DMS53 treated with DMSO at 0.1 percent for 48 hours (cell line): Measurements from ENCODE around the gene EPN2.

Experiments used
- DNase-seq: peaks from one replicate; lab custom pipeline; 2025; ENCODE audit not compliant: unreplicated experiment; lab: John Stamatoyannopoulos, UW

Gene EPN2

GRCh38 chr17:19378416-19379360 is 141.5 kb downstream of the EPN2 start, which contains the start of gene MAPK7:
Gene MAPK7 (plus strand): TSS chr17:19378498. CDS start chr17:19378901, 403 bp downstream.
- no peak for DNase-seq

- DNase-seq, result no peak
These were observed 142.3 kb downstream of the EPN2 start for GRCh38 chr17:19379361-19380065.

- no peak for DNase-seq
These were observed 143.5 kb downstream of the EPN2 start for GRCh38 chr17:19380481-19381301.

- DNase-seq, result no peak
These were observed 144.2 kb downstream of the EPN2 start for GRCh38 chr17:19381361-19381740.

- no peak for DNase-seq
These were observed 144.7 kb downstream of the EPN2 start for GRCh38 chr17:19381741-19382444.

- DNase-seq, result no peak
These were observed 145.6 kb downstream of the EPN2 start for GRCh38 chr17:19382531-19383444.

GRCh38 chr17:19383681-19384470 is 146.7 kb downstream of the EPN2 start:
- DNase-seq, result no peak

- no peak for DNase-seq
These were observed 147.7 kb downstream of the EPN2 start for GRCh38 chr17:19384723-19385391.

GRCh38 chr17:19385521-19385983 is 148.4 kb downstream of the EPN2 start:
- DNase-seq, result no peak
